GM12878 (cell line): Measurements from ENCODE around the gene AP2S1. TPM values are rescaled to one million over a fixed set of nuclear protein-coding genes. Genes with fewer than 3 reads are reported as not detected.

Experiments
- BHLHE40 ChIP-seq, 2 experiments: fragments of 450-650 bp in 1 of 2; IDR thresholded peaks; 2 replicates each; pipeline ENCODE4 v1.6.1; 2011 to 2017; ENCODE audit warnings: low read depth in 2 of 2, borderline replicate concordance in 1 of 2, improper control_type of control experiment in 1 of 2, low read length in 1 of 2, mild to moderate bottlenecking in 1 of 2
- CHD2 ChIP-seq: IDR thresholded peaks from 2 replicates; pipeline ENCODE4 v1.6.1; 2011; ENCODE audit warnings: low read depth, low read length, improper control_type of control experiment, borderline replicate concordance
- EP300 ChIP-seq, 2 experiments: fragments of 150-350 bp in 1 of 2; IDR thresholded peaks; 2 replicates each; pipeline ENCODE4 v1.6.1; 2011 to 2012; ENCODE audit warnings: low read depth in 2 of 2, low read length in 2 of 2, borderline replicate concordance in 1 of 2, improper control_type of control experiment in 1 of 2, inconsistent platforms in 1 of 2; ENCODE audit not compliant: control insufficient read depth in 1 of 2
- FOXK2 ChIP-seq: fragments of 450-650 bp; IDR thresholded peaks from 2 replicates; pipeline ENCODE4 v1.6.1; 2017; ENCODE audit warnings: mild to moderate bottlenecking, moderate library complexity
- JUND ChIP-seq: IDR thresholded peaks from 2 replicates; pipeline ENCODE4 v1.6.1; 2012; ENCODE audit warnings: low read depth, mild to moderate bottlenecking, low read length, improper control_type of control experiment, moderate library complexity
- KAT2A ChIP-seq: conservative IDR thresholded peaks from 2 replicates; pipeline ENCODE4 v1.6.1; 2011; ENCODE audit warnings: low read depth, low read length; ENCODE audit not compliant: control insufficient read depth
- KLF5 ChIP-seq: fragments of 450-650 bp; IDR thresholded peaks from 2 replicates; pipeline ENCODE4 v1.6.1; 2014; ENCODE audit warnings: mild to moderate bottlenecking; ENCODE audit not compliant: partially characterized antibody
- NFYA ChIP-seq: IDR thresholded peaks from 2 replicates; pipeline ENCODE4 v1.6.1; 2011; ENCODE audit warnings: low read depth, mild to moderate bottlenecking, low read length, improper control_type of control experiment, borderline replicate concordance
- PBX3 ChIP-seq: IDR thresholded peaks from 2 replicates; pipeline ENCODE4 v1.6.1; 2011; ENCODE audit warnings: mild to moderate bottlenecking, low read depth, low read length, moderate library complexity; ENCODE audit not compliant: insufficient replicate concordance
- PML ChIP-seq: IDR thresholded peaks from 2 replicates; pipeline ENCODE4 v1.6.1; 2012; ENCODE audit warnings: low read length, inconsistent platforms
- RAD21 ChIP-seq: IDR thresholded peaks from 2 replicates; pipeline ENCODE4 v1.6.1; 2011; ENCODE audit warnings: mild to moderate bottlenecking, low read depth, low read length, moderate library complexity; ENCODE audit not compliant: insufficient read depth
- RB1 ChIP-seq: fragments of 450-650 bp; formaldehyde crosslinking; IDR thresholded peaks from 2 replicates; pipeline ENCODE4 v1.6.1; 2017; ENCODE audit warnings: mild to moderate bottlenecking, borderline replicate concordance
- RCOR1 ChIP-seq: conservative IDR thresholded peaks from 2 replicates; pipeline ENCODE4 v1.6.1; 2012; ENCODE audit warnings: low read depth, low read length, improper control_type of control experiment
- SREBF1 ChIP-seq: IDR thresholded peaks from 2 replicates; pipeline ENCODE4 v1.6.1; 2012; ENCODE audit warnings: mild to moderate bottlenecking, low read length
- SRF ChIP-seq, 2 experiments: IDR thresholded peaks; 2 replicates each; pipeline ENCODE4 v1.6.1; 2011; ENCODE audit warnings: low read depth in 2 of 2, low read length in 2 of 2, mild to moderate bottlenecking in 1 of 2, moderate library complexity in 1 of 2
- STAT1 ChIP-seq: fragments of 450-650 bp; conservative IDR thresholded peaks from 2 replicates; pipeline ENCODE4 v1.6.1; 2014; ENCODE audit warnings: antibody characterized with exemption, mild to moderate bottlenecking
- SUPT20H ChIP-seq: IDR thresholded peaks from 2 replicates; pipeline ENCODE4 v1.6.1; 2011; ENCODE audit warnings: low read depth, mild to moderate bottlenecking, low read length, moderate library complexity, borderline replicate concordance; ENCODE audit not compliant: control insufficient read depth
- TAF1 ChIP-seq: IDR thresholded peaks from 2 replicates; pipeline ENCODE4 v1.6.1; 2011; ENCODE audit warnings: mild to moderate bottlenecking, low read depth, low read length, borderline replicate concordance
- TCF3 ChIP-seq: IDR thresholded peaks from 2 replicates; pipeline ENCODE4 v1.6.1; 2012; ENCODE audit warnings: low read depth, mild to moderate bottlenecking, low read length, borderline replicate concordance; ENCODE audit not compliant: insufficient read depth
- YBX1 ChIP-seq: fragments of 450-650 bp; IDR thresholded peaks from 2 replicates; pipeline ENCODE4 v1.6.1; 2016; ENCODE audit warnings: antibody characterized with exemption
- YY1 ChIP-seq: IDR thresholded peaks from 2 replicates; pipeline ENCODE4 v1.6.1; 2011; ENCODE audit warnings: low read depth, mild to moderate bottlenecking, low read length
- ZBED1 ChIP-seq: IDR thresholded peaks from 2 replicates; pipeline ENCODE4 v1.6.1; 2016; ENCODE audit warnings: borderline replicate concordance
- ZNF217 ChIP-seq: fragments of 450-650 bp; IDR thresholded peaks from 2 replicates; pipeline ENCODE4 v1.6.1; 2017; ENCODE audit warnings: antibody characterized with exemption, mild to moderate bottlenecking
- ZNF592 ChIP-seq: fragments of 450-650 bp; IDR thresholded peaks from 2 replicates; pipeline ENCODE4 v1.6.1; 2017; ENCODE audit warnings: mild to moderate bottlenecking, moderate library complexity
- ZSCAN29 ChIP-seq: fragments of 450-650 bp; IDR thresholded peaks from 2 replicates; pipeline ENCODE4 v1.6.1; 2017; ENCODE audit warnings: mild to moderate bottlenecking, moderate library complexity
- polyA plus RNA-seq, 11 experiments: library from polyadenylated mRNA; depleted of rRNA in 4 of 11; unstranded in 6 of 11; stranded (reverse) in 5 of 11; fragments of >200 nt; fragmentation: Nextera tagmentation in 4 of 11; fragmentation: Illumina TruSeq in 1 of 11; extraction: Ambion mirVana in 4 of 11; extraction: Trizol in 1 of 11; gene quantifications; 1 replicate in 1 of 11; 2 replicates in 10 of 11; pipeline versions ENCODE4 v1.2.1 to v1.2.3, GENCODE V29; 2011 to 2016; ENCODE audit warnings: inconsistent platforms in 2 of 11, missing spikeins in 2 of 11, low read depth in 1 of 11
- total RNA-seq, 4 experiments: library from RNA; depleted of rRNA in 3 of 4; stranded (reverse); fragments of >200 nt in 3 of 4; fragmentation: Illumina TruSeq in 1 of 4; extraction: Trizol in 1 of 4; gene quantifications; 2 replicates each; pipeline versions ENCODE4 v1.2.1 to v1.2.3, GENCODE V29; 2013 to 2021
- TF ChIP-seq, protein P1 (sequence below): fragments of 450-650 bp; IDR thresholded peaks from 2 replicates; pipeline ENCODE4 v1.6.1; 2017; ENCODE audit warnings: mild to moderate bottlenecking

Gene AP2S1
- total and polyA plus RNA-seq, 10 of the 15 experiments (the other 5 are each of a cell fraction or from before 2014, with no cell fraction given) = 10.8 to 239 (median 104) TPM

DNA sequence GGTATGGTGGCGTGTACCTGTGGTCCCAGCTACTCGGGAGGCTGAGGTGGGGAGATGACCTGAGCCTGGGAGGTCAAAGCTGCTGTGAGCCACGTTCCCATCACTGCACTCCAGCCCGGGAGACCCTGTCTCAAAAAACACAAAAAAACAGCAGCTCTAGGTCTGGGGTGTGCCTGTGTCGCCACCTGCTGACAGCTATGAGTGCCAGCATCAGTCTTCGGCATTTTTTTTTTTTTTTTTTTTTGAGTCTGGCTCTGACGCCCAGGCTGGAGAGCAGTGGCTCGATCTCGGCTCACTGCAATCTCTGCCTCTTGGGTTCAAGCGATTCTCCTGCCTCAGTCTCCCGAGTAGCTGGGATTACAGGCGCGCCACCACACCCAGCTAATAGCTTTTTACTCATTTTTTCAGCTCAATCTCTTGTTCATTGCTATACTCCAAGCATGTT, 10.1 kb downstream of the AP2S1 start (continued):
- TF ChIP-seq SUPT20H = no peak
- TF ChIP-seq RCOR1 = no peak
- no peak for TF ChIP-seq STAT1
- TF ChIP-seq KLF5 = no peak
- TF ChIP-seq NFYA = no peak
- TF ChIP-seq, protein P1, sequence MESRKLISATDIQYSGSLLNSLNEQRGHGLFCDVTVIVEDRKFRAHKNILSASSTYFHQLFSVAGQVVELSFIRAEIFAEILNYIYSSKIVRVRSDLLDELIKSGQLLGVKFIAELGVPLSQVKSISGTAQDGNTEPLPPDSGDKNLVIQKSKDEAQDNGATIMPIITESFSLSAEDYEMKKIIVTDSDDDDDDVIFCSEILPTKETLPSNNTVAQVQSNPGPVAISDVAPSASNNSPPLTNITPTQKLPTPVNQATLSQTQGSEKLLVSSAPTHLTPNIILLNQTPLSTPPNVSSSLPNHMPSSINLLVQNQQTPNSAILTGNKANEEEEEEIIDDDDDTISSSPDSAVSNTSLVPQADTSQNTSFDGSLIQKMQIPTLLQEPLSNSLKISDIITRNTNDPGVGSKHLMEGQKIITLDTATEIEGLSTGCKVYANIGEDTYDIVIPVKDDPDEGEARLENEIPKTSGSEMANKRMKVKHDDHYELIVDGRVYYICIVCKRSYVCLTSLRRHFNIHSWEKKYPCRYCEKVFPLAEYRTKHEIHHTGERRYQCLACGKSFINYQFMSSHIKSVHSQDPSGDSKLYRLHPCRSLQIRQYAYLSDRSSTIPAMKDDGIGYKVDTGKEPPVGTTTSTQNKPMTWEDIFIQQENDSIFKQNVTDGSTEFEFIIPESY = no peak
- peak; percentile 85 for TF ChIP-seq YY1
- TF ChIP-seq BHLHE40 (IDR thresholded peaks at IDR 0.05; ENCODE audit: borderline replicate concordance in 1 of 2, low read depth in 2 of 2, low read length in 1 of 2) = no peak
- no peak for TF ChIP-seq YBX1
- TF ChIP-seq PBX3 = no peak
- no peak for TF ChIP-seq RB1
- TF ChIP-seq CHD2 = no peak
- no peak for TF ChIP-seq TCF3
- no peak for TF ChIP-seq KAT2A
- no peak for TF ChIP-seq ZNF592
- no peak for TF ChIP-seq ZSCAN29
- no peak for TF ChIP-seq ZBED1
- no peak for TF ChIP-seq SRF (IDR thresholded peaks at IDR 0.05; ENCODE audit: low read depth in 2 of 2, low read length in 2 of 2)
- no peak for TF ChIP-seq EP300 (IDR thresholded peaks at IDR 0.05; ENCODE audit: borderline replicate concordance in 1 of 2, control insufficient read depth in 1 of 2, low read depth in 2 of 2, low read length in 2 of 2)
- TF ChIP-seq RAD21 = peak; percentile 93
- TF ChIP-seq PML = no peak
- no peak for TF ChIP-seq FOXK2
- no peak for TF ChIP-seq JUND
- no peak for TF ChIP-seq SREBF1
- TF ChIP-seq ZNF217 = no peak
- no peak for TF ChIP-seq TAF1
